Stimulated activated CD4-positive, alpha-beta T cell treated with anti-CD3 and anti-CD28 coated beads, TNF-alpha, amount 100 ng/mL, for 48 hours (primary cell): ENCODE results near the gene SLC17A3.

Experiments
- DNase-seq, 3 donors: peaks; one replicate each; pipeline ENCODE4 v3.0.0-alpha.2; 2020; ENCODE audit warnings: low read depth in 3 of 3

The SLC17A3 gene

GRCh38 chr6:25889877-25890853 lies 16.1 kb upstream of the SLC17A3 start:
- no peak for DNase-seq

GRCh38 chr6:25888626-25889025 lies 14.6 kb upstream of the SLC17A3 start:
- DNase-seq: no peak

GRCh38 chr6:25886066-25886465 lies 12.0 kb upstream of the SLC17A3 start:
- DNase-seq: no peak

GRCh38 chr6:25883991-25884390 lies 9.9 kb upstream of the SLC17A3 start:
- DNase-seq: no peak

- no peak for DNase-seq
Measured at GRCh38 chr6:25883536-25883935, 9.5 kb upstream of the SLC17A3 start.

GRCh38 chr6:25882051-25882496 lies 8.0 kb upstream of the SLC17A3 start:
- peak in 2 of 3 donors; percentile 3 to 35 for DNase-seq

- no peak for DNase-seq
Measured at GRCh38 chr6:25880601-25881000, 6.6 kb upstream of the SLC17A3 start.

- DNase-seq: no peak
Measured at GRCh38 chr6:25878721-25879322, 4.8 kb upstream of the SLC17A3 start.

- DNase-seq: no peak
Measured at GRCh38 chr6:25875926-25876602, 2.0 kb upstream of the SLC17A3 start.

- no peak for DNase-seq
Measured at GRCh38 chr6:25875563-25875905, 1.5 kb upstream of the SLC17A3 start.

GRCh38 chr6:25874822-25875562 lies 949 bp upstream of the SLC17A3 start:
- no peak for DNase-seq

- DNase-seq: no peak
Measured at GRCh38 chr6:25872814-25873213, 1.2 kb downstream of the SLC17A3 start.

- DNase-seq: no peak
Measured at GRCh38 chr6:25869840-25870239, 4.2 kb downstream of the SLC17A3 start.

- no peak for DNase-seq
Measured at GRCh38 chr6:25868436-25869183, 5.4 kb downstream of the SLC17A3 start.

- no peak for DNase-seq
Measured at GRCh38 chr6:25866011-25866410, 8.0 kb downstream of the SLC17A3 start.

- DNase-seq: no peak
Measured at GRCh38 chr6:25863360-25863759, 10.7 kb downstream of the SLC17A3 start.

- no peak for DNase-seq
Measured at GRCh38 chr6:25862199-25862598, 11.8 kb downstream of the SLC17A3 start.

- no peak for DNase-seq
Measured at GRCh38 chr6:25852756-25853155, 21.3 kb downstream of the SLC17A3 start.

GRCh38 chr6:25851961-25852360 lies 22.1 kb downstream of the SLC17A3 start:
- no peak for DNase-seq

GRCh38 chr6:25844518-25844917 lies 29.5 kb downstream of the SLC17A3 start:
- DNase-seq: no peak

GRCh38 chr6:25842526-25842925 lies 31.5 kb downstream of the SLC17A3 start:
- no peak for DNase-seq
